ENCODE measurements around the gene PTK6.

The PTK6 gene

DNA sequence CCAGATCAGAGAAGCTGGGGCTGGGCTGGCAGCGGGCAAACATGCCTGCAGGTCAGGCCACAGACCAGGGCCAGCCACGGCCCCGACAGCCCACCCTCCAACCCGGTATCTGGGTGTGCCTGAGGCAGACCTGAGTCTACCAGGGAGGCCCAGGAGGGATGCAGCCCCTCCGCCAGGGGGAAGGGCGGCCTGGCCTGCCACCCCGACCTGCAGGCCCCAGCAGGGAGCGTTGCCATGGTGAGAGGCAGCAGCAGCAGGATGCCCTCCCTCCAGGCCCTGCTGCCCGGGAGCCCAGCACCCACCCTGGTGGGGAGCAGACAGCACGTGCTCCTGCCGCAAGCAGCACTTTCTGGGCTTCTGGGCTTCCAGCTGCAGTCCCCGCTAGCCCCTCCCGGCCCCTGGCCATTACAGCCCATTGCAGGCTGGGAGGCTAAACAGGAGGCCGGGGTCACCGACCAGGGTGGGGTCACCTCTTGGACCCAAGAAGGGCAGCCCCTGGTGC lies 34.5 kb downstream of the PTK6 start:
- CTCF ChIA-PET = interaction anchor here (0.6 to 0.7 kb wide), 2 partner anchors 279 to 288 kb away, joined by 3 to 4 read pairs; no protein-coding TSS in a partner anchor
- H3K9me3 ChIP-seq (ENCODE audit: control insufficient read depth, insufficient read depth, low read depth, low read length) = no peaks in the 10 kb centered on the region
- POLR2A ChIA-PET = interaction anchor here (0.7 to 0.8 kb wide), 2 partner anchors 21 to 149 kb away, joined by 3 to 4 read pairs; no protein-coding TSS in a partner anchor
- H3K4me1 ChIP-seq (ENCODE audit: control insufficient read depth, insufficient read depth, low read length) = no peaks in the 10 kb centered on the region
- no peak overlapping the region for H3K27ac ChIP-seq (ENCODE audit: extremely low read depth, low read depth, low read length)
- TF ChIP-seq ZIC2 (tag by site-specific recombination; IDR thresholded peaks at IDR 0.05) (peak; percentile 87), ZNF146 (tag by site-specific recombination; IDR thresholded peaks at IDR 0.05) (no peak), GLIS1 (tag by site-specific recombination; IDR thresholded peaks at IDR 0.05) (peak; percentile 24; the same call in 1 of the 2 replicates)
- no peak overlapping the region for H3K4me3 ChIP-seq (ENCODE audit: low read depth, low read length)
- H3K36me3 ChIP-seq (ENCODE audit: control insufficient read depth in 2 of 2, insufficient read depth in 1 of 2, low read length in 2 of 2) = no peaks in the 10 kb centered on the region

GRCh38 chr20:63501818-63502670 lies 35.1 kb downstream of the PTK6 start:
- Histone ChIP-seq H3K9me3 (ENCODE audit: control insufficient read depth, insufficient read depth, low read depth, low read length) (no peaks in the 10 kb centered on the region), H3K27ac (ENCODE audit: extremely low read depth, low read depth, low read length) (no peak overlapping the region), H3K36me3 (ENCODE audit: control insufficient read depth in 2 of 2, insufficient read depth in 1 of 2, low read length in 2 of 2) (peaks cover 0 to 6% of the 10 kb centered on the region in 2 experiments; a peak in 1 of 3 replicates), H3K4me1 (ENCODE audit: control insufficient read depth, insufficient read depth, low read length) (no peaks in the 10 kb centered on the region), H3K4me3 (ENCODE audit: low read depth, low read length) (no peak overlapping the region)
- ChIA-PET POLR2A (interaction anchor here (0.7 to 0.8 kb wide), 2 partner anchors 21 to 143 kb away, joined by 3 to 4 read pairs; no protein-coding TSS in a partner anchor), CTCF (interaction anchor here (0.6 kb wide), 2 partner anchors 278 to 320 kb away, joined by 3 read pairs; no protein-coding TSS in a partner anchor)
- TF ChIP-seq GLIS1 (tag by site-specific recombination; IDR thresholded peaks at IDR 0.05) (peak; percentile 87), ZNF214 (tag by site-specific recombination; IDR thresholded peaks at IDR 0.05; ENCODE audit: borderline replicate concordance) (no peak), ZNF132 (tag by site-specific recombination; IDR thresholded peaks at IDR 0.05; ENCODE audit: borderline replicate concordance) (no peak), KLF16 (tag by site-specific recombination; IDR thresholded peaks at IDR 0.05) (0 out of 2 replicates have a peak, but pooled peaks have one; percentile 17), ZNF335 (tag by site-specific recombination; conservative IDR thresholded peaks at IDR 0.05) (peak; percentile 58), ZBTB20 (tag by site-specific recombination; IDR thresholded peaks at IDR 0.05) (no peak), ZBTB17 (tag by site-specific recombination; IDR thresholded peaks at IDR 0.05) (0 out of 2 replicates have a peak, but pooled peaks have one; percentile 29), ZNF621 (tag by site-specific recombination; IDR thresholded peaks at IDR 0.05) (no peak), ZNF707 (tag by site-specific recombination; IDR thresholded peaks at IDR 0.05) (no peak), ATF2 (tag by site-specific recombination; IDR thresholded peaks at IDR 0.05; ENCODE audit: low read depth) (peak; percentile 98), SP7 (tag by site-specific recombination; IDR thresholded peaks at IDR 0.05) (peak; percentile 55; the same call in 1 of the 2 replicates), HIC1 (tag by site-specific recombination; IDR thresholded peaks at IDR 0.05) (peak; percentile 82), ZEB2 (tag by site-specific recombination; IDR thresholded peaks at IDR 0.05) (peak; percentile 68), ZNF76 (tag by site-specific recombination; IDR thresholded peaks at IDR 0.05; ENCODE audit: borderline replicate concordance, low read depth) (peak; percentile 25; the same call in 1 of the 2 replicates), GLIS2 (tag by site-specific recombination; IDR thresholded peaks at IDR 0.05) (peak; percentile 15), ZNF19 (tag by site-specific recombination; IDR thresholded peaks at IDR 0.05; ENCODE audit: low read depth) (no peak)
- TF ChIP-seq, protein P1, sequence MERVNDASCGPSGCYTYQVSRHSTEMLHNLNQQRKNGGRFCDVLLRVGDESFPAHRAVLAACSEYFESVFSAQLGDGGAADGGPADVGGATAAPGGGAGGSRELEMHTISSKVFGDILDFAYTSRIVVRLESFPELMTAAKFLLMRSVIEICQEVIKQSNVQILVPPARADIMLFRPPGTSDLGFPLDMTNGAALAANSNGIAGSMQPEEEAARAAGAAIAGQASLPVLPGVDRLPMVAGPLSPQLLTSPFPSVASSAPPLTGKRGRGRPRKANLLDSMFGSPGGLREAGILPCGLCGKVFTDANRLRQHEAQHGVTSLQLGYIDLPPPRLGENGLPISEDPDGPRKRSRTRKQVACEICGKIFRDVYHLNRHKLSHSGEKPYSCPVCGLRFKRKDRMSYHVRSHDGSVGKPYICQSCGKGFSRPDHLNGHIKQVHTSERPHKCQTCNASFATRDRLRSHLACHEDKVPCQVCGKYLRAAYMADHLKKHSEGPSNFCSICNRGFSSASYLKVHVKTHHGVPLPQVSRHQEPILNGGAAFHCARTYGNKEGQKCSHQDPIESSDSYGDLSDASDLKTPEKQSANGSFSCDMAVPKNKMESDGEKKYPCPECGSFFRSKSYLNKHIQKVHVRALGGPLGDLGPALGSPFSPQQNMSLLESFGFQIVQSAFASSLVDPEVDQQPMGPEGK (tag by site-specific recombination; IDR thresholded peaks at IDR 0.05) = peak; percentile 59
- TF ChIP-seq, protein P2, sequence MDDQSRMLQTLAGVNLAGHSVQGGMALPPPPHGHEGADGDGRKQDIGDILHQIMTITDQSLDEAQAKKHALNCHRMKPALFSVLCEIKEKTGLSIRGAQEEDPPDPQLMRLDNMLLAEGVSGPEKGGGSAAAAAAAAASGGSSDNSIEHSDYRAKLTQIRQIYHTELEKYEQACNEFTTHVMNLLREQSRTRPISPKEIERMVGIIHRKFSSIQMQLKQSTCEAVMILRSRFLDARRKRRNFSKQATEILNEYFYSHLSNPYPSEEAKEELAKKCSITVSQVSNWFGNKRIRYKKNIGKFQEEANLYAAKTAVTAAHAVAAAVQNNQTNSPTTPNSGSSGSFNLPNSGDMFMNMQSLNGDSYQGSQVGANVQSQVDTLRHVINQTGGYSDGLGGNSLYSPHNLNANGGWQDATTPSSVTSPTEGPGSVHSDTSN (CRISPR knock-in tag; IDR thresholded peaks at IDR 0.05) = no peak
- TF ChIP-seq, protein P3, sequence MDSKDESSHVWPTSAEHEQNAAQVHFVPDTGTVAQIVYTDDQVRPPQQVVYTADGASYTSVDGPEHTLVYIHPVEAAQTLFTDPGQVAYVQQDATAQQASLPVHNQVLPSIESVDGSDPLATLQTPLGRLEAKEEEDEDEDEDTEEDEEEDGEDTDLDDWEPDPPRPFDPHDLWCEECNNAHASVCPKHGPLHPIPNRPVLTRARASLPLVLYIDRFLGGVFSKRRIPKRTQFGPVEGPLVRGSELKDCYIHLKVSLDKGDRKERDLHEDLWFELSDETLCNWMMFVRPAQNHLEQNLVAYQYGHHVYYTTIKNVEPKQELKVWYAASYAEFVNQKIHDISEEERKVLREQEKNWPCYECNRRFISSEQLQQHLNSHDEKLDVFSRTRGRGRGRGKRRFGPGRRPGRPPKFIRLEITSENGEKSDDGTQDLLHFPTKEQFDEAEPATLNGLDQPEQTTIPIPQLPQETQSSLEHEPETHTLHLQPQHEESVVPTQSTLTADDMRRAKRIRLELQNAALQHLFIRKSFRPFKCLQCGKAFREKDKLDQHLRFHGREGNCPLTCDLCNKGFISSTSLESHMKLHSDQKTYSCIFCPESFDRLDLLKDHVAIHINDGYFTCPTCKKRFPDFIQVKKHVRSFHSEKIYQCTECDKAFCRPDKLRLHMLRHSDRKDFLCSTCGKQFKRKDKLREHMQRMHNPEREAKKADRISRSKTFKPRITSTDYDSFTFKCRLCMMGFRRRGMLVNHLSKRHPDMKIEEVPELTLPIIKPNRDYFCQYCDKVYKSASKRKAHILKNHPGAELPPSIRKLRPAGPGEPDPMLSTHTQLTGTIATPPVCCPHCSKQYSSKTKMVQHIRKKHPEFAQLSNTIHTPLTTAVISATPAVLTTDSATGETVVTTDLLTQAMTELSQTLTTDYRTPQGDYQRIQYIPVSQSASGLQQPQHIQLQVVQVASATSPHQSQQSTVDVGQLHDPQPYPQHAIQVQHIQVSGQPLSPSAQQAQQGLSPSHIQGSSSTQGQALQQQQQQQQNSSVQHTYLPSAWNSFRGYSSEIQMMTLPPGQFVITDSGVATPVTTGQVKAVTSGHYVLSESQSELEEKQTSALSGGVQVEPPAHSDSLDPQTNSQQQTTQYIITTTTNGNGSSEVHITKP (tag by site-specific recombination; IDR thresholded peaks at IDR 0.05) = peak; percentile 65

Data from HEK293 (cell line).